ENCODE results near the gene UMAD1.

- no peak for TF ChIP-seq POLR2A (IDR thresholded peaks at IDR 0.05; ENCODE audit: low read length)
- TF ChIP-seq GATA1 (IDR thresholded peaks at IDR 0.05; ENCODE audit: low read depth, low read length) = no peak
Observed at GRCh38 chr7:7662527-7662926, 22.0 kb downstream of the UMAD1 start.
